GM19468 (cell line): ENCODE data around the gene LSS.
"Not testable (repeated sequence)": the region's sequence is repeated elsewhere in the genome, so short reads cannot be mapped to it uniquely, and the experiment has no call there.

Source experiments
- ATAC-seq: cut with Tn5 transposase; IDR thresholded peaks from one replicate; pipeline ENCODE4 v1.9.1; 2021; ENCODE audit warnings: mild to moderate bottlenecking, moderate library complexity, moderate number of reproducible peaks; ENCODE audit not compliant: unreplicated experiment; ENCODE audit errors: extremely low read depth

Gene LSS

DNA sequence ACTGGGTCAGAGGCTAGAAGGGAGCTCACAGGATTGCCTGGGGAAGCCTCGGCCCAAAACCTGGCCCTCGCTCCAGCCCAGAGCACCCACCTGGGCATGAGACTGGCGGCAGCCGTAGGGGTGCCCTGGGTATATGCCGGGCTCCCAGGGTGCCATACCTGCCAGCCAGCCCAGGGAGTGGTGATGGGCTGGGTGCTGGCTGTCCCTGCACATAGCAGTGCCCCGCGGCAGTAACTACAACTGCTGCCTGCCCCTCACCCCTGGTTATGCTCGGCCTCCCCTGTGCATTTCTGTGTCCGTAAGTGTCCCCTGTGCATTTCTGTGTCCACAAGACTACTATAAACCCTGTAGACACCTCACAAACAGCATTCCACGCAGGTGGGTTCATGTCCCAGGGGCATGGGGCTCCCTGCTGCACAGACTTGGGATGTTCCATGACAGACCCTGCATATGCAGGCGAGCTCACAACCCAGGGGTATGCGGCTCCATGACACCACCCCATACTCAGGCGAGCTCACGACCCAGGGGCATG is 38.5 kb downstream of the LSS start:
- ATAC-seq, result no peak

GRCh38 chr21:46189213-46189958 is 39.2 kb downstream of the LSS start:
- ATAC-seq, result no peak

GRCh38 chr21:46188226-46189212 is 40.1 kb downstream of the LSS start:
- no peak for ATAC-seq

- ATAC-seq, result no peak
Observed at GRCh38 chr21:46187814-46188213, 40.8 kb downstream of the LSS start.

DNA sequence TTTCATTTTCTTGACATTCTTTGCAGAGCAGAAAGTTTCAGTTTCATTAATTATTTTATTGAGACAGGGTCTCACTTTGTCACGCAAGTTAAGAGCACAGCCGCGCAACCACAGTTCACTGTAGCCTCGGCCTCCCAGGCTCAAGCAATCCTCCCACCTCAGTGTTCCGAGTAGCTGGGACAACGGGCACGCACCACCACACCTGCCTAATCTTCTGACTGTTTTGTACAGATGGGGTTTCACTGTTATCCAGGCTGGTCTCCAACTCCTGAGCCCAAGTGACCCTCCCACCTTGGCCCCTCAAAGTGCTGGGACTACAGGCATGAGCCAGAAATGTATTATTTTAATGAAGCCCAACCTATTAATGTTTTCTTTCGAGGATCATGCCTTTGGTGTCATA is 41.3 kb downstream of the LSS start:
- no peak for ATAC-seq

GRCh38 chr21:46185716-46186115 is 42.9 kb downstream of the LSS start:
- ATAC-seq, result no peak

- ATAC-seq, result no peak
Observed at GRCh38 chr21:46184625-46185555, 43.7 kb downstream of the LSS start.

DNA sequence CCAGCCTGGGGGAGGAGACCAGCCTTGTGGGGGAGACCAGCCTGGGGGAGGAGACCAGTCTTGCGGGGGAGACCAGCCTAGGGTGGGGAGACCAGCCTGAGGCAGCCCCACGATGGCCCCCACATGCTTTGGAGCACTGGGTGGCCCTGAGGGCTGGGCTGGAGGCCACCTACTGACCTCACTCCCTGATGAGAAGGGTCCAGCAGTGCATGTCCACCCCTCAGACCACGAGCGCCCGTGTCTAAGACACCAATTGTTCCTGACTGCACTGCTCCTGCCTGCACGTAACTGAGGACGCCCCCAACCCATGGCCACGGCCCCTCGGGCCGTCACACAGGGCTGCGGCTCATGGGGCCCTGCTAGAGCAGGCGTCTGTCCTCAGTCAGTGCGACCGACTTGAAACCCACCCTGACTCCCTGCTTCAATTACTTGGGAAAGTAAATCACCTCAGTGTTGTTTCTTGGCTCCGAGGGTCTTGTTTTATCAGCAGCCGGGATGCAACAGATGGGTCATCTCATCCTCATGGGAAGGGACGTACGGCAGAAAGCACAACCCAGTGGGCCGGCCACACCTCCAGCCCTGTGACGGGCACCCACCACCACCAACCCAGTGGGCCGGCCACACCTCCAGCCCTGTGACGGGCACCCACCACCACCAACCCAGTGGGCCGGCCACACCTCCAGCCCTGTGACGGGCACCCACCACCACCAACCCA is 44.5 kb downstream of the LSS start, which contains the start of gene SPATC1L:
TSS of gene SPATC1L (minus strand) at position 550 of the 715 bp plus-strand sequence. CDS start 1,643 bp downstream, outside the sequence.
- ATAC-seq, result no peak

GRCh38 chr21:46183337-46183909 is 45.2 kb downstream of the LSS start:
- ATAC-seq, result not testable (repeated sequence)

DNA sequence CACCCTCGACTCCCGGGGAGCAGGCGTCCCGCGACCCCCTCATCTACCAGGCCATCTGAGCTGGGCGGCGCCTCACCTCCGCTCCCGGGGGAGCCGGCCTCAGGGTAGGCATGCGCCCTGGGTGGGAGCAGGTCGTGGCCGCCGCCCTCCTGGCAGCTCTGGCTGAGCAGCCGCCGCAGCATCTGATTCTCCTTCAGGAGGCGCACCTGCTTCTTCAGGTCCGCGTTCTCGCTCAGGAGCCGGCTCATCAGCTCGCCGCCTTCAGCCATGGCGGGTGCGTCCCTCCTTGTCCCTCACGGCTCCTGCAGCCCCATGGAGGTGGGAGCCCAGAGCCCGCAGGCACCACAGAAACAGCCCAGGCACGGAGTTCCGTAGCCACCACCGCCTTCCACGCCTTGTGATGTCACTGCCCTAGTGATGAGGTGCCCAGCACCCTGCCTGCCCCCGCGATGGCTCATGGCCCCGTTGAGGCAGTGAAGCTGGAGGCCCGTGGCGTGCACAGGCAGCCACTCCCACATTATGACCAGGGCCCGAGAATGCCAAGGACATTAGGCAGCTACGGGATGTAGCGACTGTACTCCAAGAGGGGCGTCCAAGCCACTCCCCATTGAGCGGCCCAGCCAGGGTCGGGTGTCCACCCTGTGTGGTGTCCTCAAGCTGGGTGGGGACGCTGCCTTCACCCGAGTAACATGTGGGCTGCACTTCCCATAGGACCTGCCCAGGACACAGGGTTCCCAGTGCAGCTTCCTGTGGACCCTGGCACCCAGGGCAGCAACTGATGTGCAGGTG is 45.8 kb downstream of the LSS start:
- ATAC-seq, result no peak

- ATAC-seq, result no peak
Observed at GRCh38 chr21:46181953-46182547, 46.5 kb downstream of the LSS start.

GRCh38 chr21:46181436-46181835 is 47.1 kb downstream of the LSS start:
- no peak for ATAC-seq

DNA sequence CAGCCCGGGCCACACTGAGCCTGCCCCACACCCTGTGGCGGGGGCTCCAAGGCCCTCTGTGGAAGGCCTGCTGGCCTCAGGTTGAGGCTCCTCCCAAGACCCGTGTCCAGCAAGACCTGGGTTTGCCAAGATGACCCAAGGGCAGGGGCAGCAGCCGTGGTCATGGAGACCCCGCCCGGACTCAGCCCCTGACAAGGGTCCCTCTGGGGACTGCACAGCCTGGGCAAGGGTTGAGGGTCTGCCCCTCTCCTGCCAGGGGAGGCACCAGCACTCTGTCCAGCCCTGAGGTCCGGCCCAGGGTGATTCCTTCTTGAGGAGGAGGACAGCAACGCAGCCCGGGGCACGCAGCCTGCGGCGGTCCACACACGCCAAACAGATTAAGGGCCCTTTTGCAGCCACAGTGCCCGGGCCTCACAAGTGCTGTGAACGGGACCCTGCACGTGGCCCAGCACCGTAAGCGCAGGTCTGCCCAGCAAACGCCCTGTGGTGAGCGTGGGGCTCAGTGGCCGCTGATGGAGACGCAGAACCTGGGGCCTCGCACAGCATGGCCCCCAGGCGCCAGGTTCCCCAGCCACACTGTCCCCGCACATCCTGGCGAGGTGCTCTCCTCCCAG is 47.7 kb downstream of the LSS start:
- no peak for ATAC-seq

DNA sequence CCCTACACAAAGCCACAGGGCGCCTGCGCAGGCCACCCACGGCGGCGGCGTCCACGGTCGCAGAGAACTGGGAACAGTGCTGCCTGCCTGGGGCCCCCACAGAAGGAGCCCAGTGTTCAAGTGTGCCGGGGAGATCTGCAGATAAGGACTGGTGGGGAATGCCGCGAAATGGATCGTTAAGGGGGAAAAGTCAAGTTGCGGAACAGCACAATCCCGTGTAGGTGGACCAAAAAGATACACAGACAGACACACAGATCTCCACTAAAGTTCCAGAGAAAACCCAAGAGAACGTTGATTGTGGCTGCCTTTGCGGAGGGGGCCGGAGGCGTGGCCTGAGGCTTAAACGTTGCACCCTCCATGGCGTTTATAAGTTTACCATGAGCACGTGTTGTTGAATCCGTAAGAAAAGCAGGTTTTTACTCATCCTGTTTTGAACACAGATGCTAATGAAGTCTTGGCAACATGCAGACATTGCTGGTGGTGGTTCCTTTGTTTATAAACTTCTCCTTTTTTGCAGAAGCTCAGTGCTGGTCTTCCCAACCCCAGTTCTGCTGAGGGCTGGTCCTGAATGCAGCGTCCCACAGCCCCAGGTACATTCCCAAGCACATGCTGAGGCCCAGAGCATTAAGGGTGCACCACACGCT is 48.4 kb downstream of the LSS start:
- no peak for ATAC-seq

DNA sequence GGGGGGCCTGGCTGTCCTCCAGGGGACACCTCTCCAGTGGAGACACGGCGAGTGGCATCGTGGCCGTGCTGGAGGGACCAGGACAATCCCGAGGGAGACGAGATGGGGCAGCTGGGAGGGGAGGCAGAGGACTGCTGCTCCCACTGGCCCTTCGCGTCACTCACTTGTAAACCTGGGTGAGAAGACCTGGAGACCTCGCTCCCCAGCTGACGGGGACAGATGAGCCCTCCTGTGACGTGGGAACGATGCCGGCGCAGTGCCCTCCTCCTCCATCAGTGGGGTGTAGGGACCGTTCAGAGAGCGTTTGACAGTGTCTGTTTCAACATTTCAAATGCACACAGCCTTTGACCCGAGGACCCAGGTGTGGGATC is 48.9 kb downstream of the LSS start:
- no peak for ATAC-seq

GRCh38 chr21:46178961-46179360 is 49.6 kb downstream of the LSS start:
- ATAC-seq, result no peak
